Right lung (tissue), 10 donors: ENCODE data around the gene GALNT5. TPM values are rescaled to one million over a fixed set of nuclear protein-coding genes. Genes with fewer than 3 reads are reported as not detected.
"Not testable (repeated sequence)": the region's sequence is repeated elsewhere in the genome, so short reads cannot be mapped to it uniquely, and the experiment has no call there.

Source experiments
- DNase-seq, 2 donors: peaks; one replicate each; pipeline ENCODE4 v3.0.0-alpha.2; 2013
- long read RNA-seq, 8 donors: transcript quantifications; one replicate each; lab custom pipeline, GENCODE V29; 2026
- polyA plus RNA-seq, 5 donors: library from polyadenylated mRNA; unstranded; fragments of 120-200 nt; gene quantifications; one replicate each; pipeline versions ENCODE4 v1.2.1 to v1.2.3, GENCODE V29; 2013; ENCODE audit warnings: inconsistent platforms in 1 of 5, low replicate concordance in 1 of 5; ENCODE audit not compliant: insufficient read length in 5 of 5, insufficient read depth in 1 of 5

GALNT5 gene
- polyA plus RNA-seq, result 1 to 10 TPM; 4.2 to 8.2 (median 7.1) TPM
- long read RNA-seq, donor 1, full-length matches to known transcripts, result 5 of 5 reads
- long read RNA-seq, donor 1, partial matches to known transcripts, result 0 of 5 reads
- long read RNA-seq, donor 1, other reads (novel, unspliced or antisense), result 0 of 5 reads
- long read RNA-seq, donor 2, full-length matches to known transcripts, result 2 of 2 reads
- long read RNA-seq, donor 2, partial matches to known transcripts, result 0 of 2 reads
- long read RNA-seq, donor 2, other reads (novel, unspliced or antisense), result 0 of 2 reads
- long read RNA-seq, donor 3, full-length matches to known transcripts, result 3 of 3 reads
- long read RNA-seq, donor 3, partial matches to known transcripts, result 0 of 3 reads
- long read RNA-seq, donor 3, other reads (novel, unspliced or antisense), result 0 of 3 reads
- long read RNA-seq, donor 4, full-length matches to known transcripts, result 2 of 2 reads
- long read RNA-seq, donor 4, partial matches to known transcripts, result 0 of 2 reads
- long read RNA-seq, donor 4, other reads (novel, unspliced or antisense), result 0 of 2 reads
- long read RNA-seq, donor 5, full-length matches to known transcripts, result 1 of 1 reads
- long read RNA-seq, donor 5, partial matches to known transcripts, result 0 of 1 reads
- long read RNA-seq, donor 5, other reads (novel, unspliced or antisense), result 0 of 1 reads
- long read RNA-seq, donor 6, full-length matches to known transcripts, result 1 of 1 reads
- long read RNA-seq, donor 6, partial matches to known transcripts, result 0 of 1 reads
- long read RNA-seq, donor 6, other reads (novel, unspliced or antisense), result 0 of 1 reads
- long read RNA-seq, donor 7, full-length matches to known transcripts, result 3 of 3 reads
- long read RNA-seq, donor 7, partial matches to known transcripts, result 0 of 3 reads
- long read RNA-seq, donor 7, other reads (novel, unspliced or antisense), result 0 of 3 reads
- long read RNA-seq, donor 8, full-length matches to known transcripts, result 2 of 2 reads
- long read RNA-seq, donor 8, partial matches to known transcripts, result 0 of 2 reads
- long read RNA-seq, donor 8, other reads (novel, unspliced or antisense), result 0 of 2 reads

- peak; percentile 58 for DNase-seq
Measured at GRCh38 chr2:157257312-157258252, at the start of gene GALNT5. GALNT5 (plus strand) TSS chr2:157257705; CDS start chr2:157258083, 378 bp downstream.

GRCh38 chr2:157216286-157216965, 41.1 kb upstream of the GALNT5 start:
- no peak for DNase-seq

- no peak for DNase-seq
Measured at GRCh38 chr2:157217409-157217808, 40.1 kb upstream of the GALNT5 start.

GRCh38 chr2:157218911-157219310, 38.6 kb upstream of the GALNT5 start:
- no peak for DNase-seq

GRCh38 chr2:157220502-157220901, 37.0 kb upstream of the GALNT5 start:
- DNase-seq, result no peak

- DNase-seq, result no peak
Measured at GRCh38 chr2:157221394-157221988, 36.0 kb upstream of the GALNT5 start.

- DNase-seq, result no peak
Measured at GRCh38 chr2:157223624-157224205, 33.8 kb upstream of the GALNT5 start.

- not testable (repeated sequence) for DNase-seq
Measured at GRCh38 chr2:157224448-157224847, 33.1 kb upstream of the GALNT5 start.

GRCh38 chr2:157227592-157227991, 29.9 kb upstream of the GALNT5 start:
- no peak for DNase-seq

GRCh38 chr2:157228946-157229345, 28.6 kb upstream of the GALNT5 start:
- DNase-seq, result no peak

- DNase-seq, result no peak
Measured at GRCh38 chr2:157229572-157229971, 27.9 kb upstream of the GALNT5 start.

GRCh38 chr2:157231476-157231875, 26.0 kb upstream of the GALNT5 start:
- DNase-seq, result no peak

GRCh38 chr2:157233506-157233905, 24.0 kb upstream of the GALNT5 start:
- no peak for DNase-seq

- DNase-seq, result no peak
Measured at GRCh38 chr2:157236404-157236803, 21.1 kb upstream of the GALNT5 start.

- no peak for DNase-seq
Measured at GRCh38 chr2:157238296-157238695, 19.2 kb upstream of the GALNT5 start.

GRCh38 chr2:157244691-157245090, 12.8 kb upstream of the GALNT5 start:
- DNase-seq, result no peak

GRCh38 chr2:157245144-157245840, 12.2 kb upstream of the GALNT5 start:
- no peak for DNase-seq

- DNase-seq, result no peak
Measured at GRCh38 chr2:157245846-157246764, 11.4 kb upstream of the GALNT5 start.
